H9 (cell line): ENCODE data around the gene TPM2. TPM values are rescaled to one million over a fixed set of nuclear protein-coding genes. Genes with fewer than 3 reads are reported as not detected.

ENCODE experiments used
- DNase-seq: peaks from one replicate; pipeline ENCODE4 v3.0.0-alpha.2; 2017
- H2AFZ ChIP-seq: one replicate; pipeline ENCODE4 v1.6.1; 2013; ENCODE audit warnings: mild to moderate bottlenecking, low read length, control low read depth, moderate library complexity
- H2AK5ac ChIP-seq: 2 replicates; pipeline ENCODE4 v1.6.1; 2013; ENCODE audit warnings: low read length, control low read depth, mixed read lengths; ENCODE audit not compliant: insufficient read length
- H2BK120ac ChIP-seq: one replicate; pipeline ENCODE4 v1.6.1; 2013; ENCODE audit warnings: low read depth, mild to moderate bottlenecking, low read length, control low read depth, inconsistent platforms; ENCODE audit not compliant: poor library complexity, severe bottlenecking
- H2BK12ac ChIP-seq: 2 replicates; pipeline ENCODE4 v1.6.1; 2013; ENCODE audit warnings: low read length, control low read depth, mixed read lengths, low read depth; ENCODE audit not compliant: insufficient read length
- H2BK15ac ChIP-seq: 2 replicates; pipeline ENCODE4 v1.6.1; 2013; ENCODE audit warnings: low read depth, low read length, control low read depth
- H2BK20ac ChIP-seq: one replicate; pipeline ENCODE4 v1.6.1; 2013; ENCODE audit warnings: low read depth, mild to moderate bottlenecking, low read length, control low read depth, inconsistent platforms; ENCODE audit not compliant: poor library complexity, severe bottlenecking
- H2BK5ac ChIP-seq: 2 replicates; pipeline ENCODE4 v1.6.1; 2013; ENCODE audit warnings: low read length, control low read depth, mixed read lengths; ENCODE audit not compliant: insufficient read length
- H3K14ac ChIP-seq: 2 replicates; pipeline ENCODE4 v1.6.1; 2013; ENCODE audit warnings: low read length, control low read depth; ENCODE audit not compliant: insufficient read depth
- H3K18ac ChIP-seq: 2 replicates; pipeline ENCODE4 v1.6.1; 2013; ENCODE audit warnings: low read depth, mild to moderate bottlenecking, mixed read lengths, low read length, control low read depth; ENCODE audit not compliant: insufficient read length
- H3K23ac ChIP-seq: 2 replicates; pipeline ENCODE4 v1.6.1; 2013; ENCODE audit warnings: low read length, control low read depth, mixed read lengths, low read depth; ENCODE audit not compliant: insufficient read length
- H3K23me2 ChIP-seq: 2 replicates; pipeline ENCODE4 v1.6.1; 2013; ENCODE audit warnings: low read depth, mild to moderate bottlenecking, mixed read lengths, low read length, control low read depth; ENCODE audit not compliant: insufficient read length, poor library complexity, severe bottlenecking
- H3K27ac ChIP-seq: 2 replicates; pipeline ENCODE4 v1.5.1; 2013; ENCODE audit warnings: low read length, control low read depth, mixed read lengths, low read depth; ENCODE audit not compliant: insufficient read length
- H3K27me3 ChIP-seq: 2 replicates; pipeline ENCODE4 v1.6.1; 2013; ENCODE audit warnings: low read length, control low read depth, inconsistent platforms; ENCODE audit not compliant: insufficient read depth
- H3K4ac ChIP-seq: 2 replicates; pipeline ENCODE4 v1.6.1; 2013; ENCODE audit warnings: low read depth, mild to moderate bottlenecking, control low read depth, inconsistent platforms, low read length, moderate library complexity
- H3K4me1 ChIP-seq: 2 replicates; pipeline ENCODE4 v1.6.1; 2013; ENCODE audit warnings: low read length, control low read depth, inconsistent platforms; ENCODE audit not compliant: insufficient read depth
- H3K4me2 ChIP-seq: 2 replicates; pipeline ENCODE4 v1.6.1; 2013; ENCODE audit warnings: low read length, control low read depth, mixed read lengths; ENCODE audit not compliant: insufficient read length, insufficient read depth
- H3K56ac ChIP-seq: 2 replicates; pipeline ENCODE4 v1.6.1; 2013; ENCODE audit warnings: low read depth, mild to moderate bottlenecking, mixed read lengths, low read length, control low read depth; ENCODE audit not compliant: insufficient read length
- H3K79me1 ChIP-seq: 2 replicates; pipeline ENCODE4 v1.6.1; 2013; ENCODE audit warnings: low read depth, mild to moderate bottlenecking, moderate library complexity, low read length, control low read depth, inconsistent platforms; ENCODE audit not compliant: insufficient read depth, poor library complexity, severe bottlenecking
- H3K79me2 ChIP-seq: 2 replicates; pipeline ENCODE4 v1.6.1; 2013; ENCODE audit warnings: low read length, control low read depth, inconsistent platforms; ENCODE audit not compliant: insufficient read depth
- H3K9ac ChIP-seq: 2 replicates; pipeline ENCODE4 v1.6.1; 2013; ENCODE audit warnings: low read length, control low read depth, mixed read lengths; ENCODE audit not compliant: insufficient read length; ENCODE audit errors: extremely low read depth
- H3K9me3 ChIP-seq: one replicate; pipeline ENCODE4 v1.6.1; 2013; ENCODE audit warnings: low read depth, low read length, inconsistent platforms; ENCODE audit not compliant: control insufficient read depth
- H3T11ph ChIP-seq: one replicate; pipeline ENCODE4 v1.6.1; 2013; ENCODE audit warnings: mild to moderate bottlenecking, low read length, control low read depth, inconsistent platforms
- H4K20me1 ChIP-seq: one replicate; pipeline ENCODE4 v1.6.1; 2013; ENCODE audit not compliant: control insufficient read depth, insufficient read length, insufficient read depth
- H4K5ac ChIP-seq: 2 replicates; pipeline ENCODE4 v1.6.1; 2013; ENCODE audit warnings: low read depth, mild to moderate bottlenecking, mixed read lengths, low read length, control low read depth; ENCODE audit not compliant: insufficient read length
- H4K8ac ChIP-seq: replicated peaks from 2 replicates; pipeline ENCODE4 v1.6.1; 2013; ENCODE audit warnings: low read length, control low read depth, mixed read lengths, low read depth; ENCODE audit not compliant: insufficient read length
- H4K91ac ChIP-seq: 2 replicates; pipeline ENCODE4 v1.6.1; 2013; ENCODE audit warnings: low read depth, mild to moderate bottlenecking, moderate library complexity, mixed read lengths, low read length, control low read depth; ENCODE audit not compliant: insufficient read length
- H3K27ac Mint-ChIP-seq, 3 experiments: 2 replicates in 2 of 3; 3 replicates in 1 of 3; pipeline ENCODE4 v1.8.0; 2020 to 2021; ENCODE audit warnings: mixed read lengths in 3 of 3, mild to moderate bottlenecking in 1 of 3, moderate library complexity in 1 of 3
- H3K27me3 Mint-ChIP-seq: 2 replicates; pipeline ENCODE4 v1.8.0; 2021; ENCODE audit warnings: low read depth, mild to moderate bottlenecking, moderate library complexity, mixed read lengths
- H3K36me3 Mint-ChIP-seq, 3 experiments: 2 replicates in 2 of 3; 3 replicates in 1 of 3; pipeline ENCODE4 v1.8.0; 2020 to 2021; ENCODE audit warnings: low read depth in 3 of 3, mixed read lengths in 3 of 3; ENCODE audit not compliant: insufficient read depth in 1 of 3
- H3K4me1 Mint-ChIP-seq, 2 experiments: 2 replicates each; pipeline ENCODE4 v1.8.0; 2020; ENCODE audit warnings: mixed read lengths in 2 of 2
- H3K4me3 Mint-ChIP-seq, 2 experiments: 2 replicates in 1 of 2; 3 replicates in 1 of 2; pipeline ENCODE4 v1.8.0; 2020 to 2021; ENCODE audit warnings: mild to moderate bottlenecking in 2 of 2, mixed read lengths in 2 of 2, moderate library complexity in 1 of 2
- H3K9me3 Mint-ChIP-seq, 2 experiments: 2 replicates in 1 of 2; 3 replicates in 1 of 2; pipeline ENCODE4 v1.8.0; 2020; ENCODE audit warnings: mild to moderate bottlenecking in 2 of 2, mixed read lengths in 2 of 2, moderate library complexity in 1 of 2
- WGBS: extraction: QIAGEN DNeasy Blood & Tissue Kit; methylation state at CpG from one replicate; pipeline ENCODE4 v1.1.7; 2013; ENCODE audit warnings: missing lambda C conversion rate, low lambda C conversion rate, mixed read lengths; ENCODE audit not compliant: insufficient read length; ENCODE audit errors: extremely low coverage; 5-methylcytosine and 5-hydroxymethylcytosine counted together
- total RNA-seq: library from RNA; stranded (reverse); gene quantifications from 2 replicates; pipeline ENCODE4 v1.2.1, GENCODE V29; 2021
- TF ChIP-seq, protein P1 (sequence below): fragments of 200-600 bp; sonication (generic); conservative IDR thresholded peaks from 3 replicates; pipeline ENCODE4 v1.8.0; 2021; ENCODE audit warnings: antibody characterized with exemption, mild to moderate bottlenecking

The TPM2 gene
- total RNA-seq, 1 experiment from 2014 or later = 225 TPM

DNA sequence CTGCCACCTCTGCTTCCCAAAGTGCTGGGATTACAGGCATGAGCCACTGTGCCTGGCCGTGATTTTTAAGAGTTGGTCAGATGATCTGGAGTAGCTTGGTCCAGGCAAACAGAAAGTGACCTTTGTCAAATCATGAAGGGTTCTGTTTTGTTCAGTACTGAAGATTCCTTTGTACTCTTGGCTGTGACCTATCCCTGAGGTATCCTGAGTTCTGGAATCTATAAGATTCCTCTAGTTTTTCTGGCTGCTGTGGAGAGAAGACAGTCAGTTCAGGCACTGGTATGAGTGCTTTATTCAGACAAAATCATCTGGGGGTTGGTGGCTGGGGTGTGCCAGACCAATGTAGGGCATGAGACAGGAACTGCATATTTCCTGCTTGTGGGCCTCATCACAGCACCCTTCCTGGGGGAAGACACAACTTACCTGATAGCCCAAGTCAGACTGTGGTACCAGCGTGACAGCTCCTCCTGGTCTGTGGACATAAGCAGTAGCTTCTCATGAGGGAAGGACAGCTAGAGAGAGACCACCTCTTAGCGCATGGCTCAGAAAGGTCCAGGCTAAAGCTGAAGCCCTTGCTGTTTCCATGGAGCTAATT is 27.9 kb downstream of the TPM2 start:
- Mint-ChIP-seq H3K27ac (peak overlapping the region in 1 of 3 experiments; percentile 40; a peak in 2 of 7 replicates), H3K36me3 (peaks cover 28 to 40% (median 37%) of the 10 kb centered on the region in 3 experiments), H3K27me3 (peaks cover 18% of the 10 kb centered on the region), H3K4me1 (peaks cover 33 to 43% of the 10 kb centered on the region in 2 experiments), H3K4me3 (no peak overlapping the region), H3K9me3 (peaks cover 2 to 3% of the 10 kb centered on the region in 2 experiments; a peak in 3 of 5 replicates)
- no peaks in the 10 kb centered on the region for H3K79me2 ChIP-seq
- no peak overlapping the region for H3K23ac ChIP-seq
- no peak overlapping the region for H4K8ac ChIP-seq
- no peak overlapping the region for H2BK5ac ChIP-seq
- H2BK12ac ChIP-seq = no peak overlapping the region
- H3T11ph ChIP-seq = no peak overlapping the region
- no peak overlapping the region for H3K4ac ChIP-seq
- H2AK5ac ChIP-seq = no peak overlapping the region
- no peak overlapping the region for H2BK15ac ChIP-seq
- no peak overlapping the region for H2BK20ac ChIP-seq
- DNase-seq = no peak
- H3K14ac ChIP-seq = no peak overlapping the region
- H4K5ac ChIP-seq = no peak overlapping the region
- no peak overlapping the region for H3K18ac ChIP-seq
- TF ChIP-seq, protein P1, sequence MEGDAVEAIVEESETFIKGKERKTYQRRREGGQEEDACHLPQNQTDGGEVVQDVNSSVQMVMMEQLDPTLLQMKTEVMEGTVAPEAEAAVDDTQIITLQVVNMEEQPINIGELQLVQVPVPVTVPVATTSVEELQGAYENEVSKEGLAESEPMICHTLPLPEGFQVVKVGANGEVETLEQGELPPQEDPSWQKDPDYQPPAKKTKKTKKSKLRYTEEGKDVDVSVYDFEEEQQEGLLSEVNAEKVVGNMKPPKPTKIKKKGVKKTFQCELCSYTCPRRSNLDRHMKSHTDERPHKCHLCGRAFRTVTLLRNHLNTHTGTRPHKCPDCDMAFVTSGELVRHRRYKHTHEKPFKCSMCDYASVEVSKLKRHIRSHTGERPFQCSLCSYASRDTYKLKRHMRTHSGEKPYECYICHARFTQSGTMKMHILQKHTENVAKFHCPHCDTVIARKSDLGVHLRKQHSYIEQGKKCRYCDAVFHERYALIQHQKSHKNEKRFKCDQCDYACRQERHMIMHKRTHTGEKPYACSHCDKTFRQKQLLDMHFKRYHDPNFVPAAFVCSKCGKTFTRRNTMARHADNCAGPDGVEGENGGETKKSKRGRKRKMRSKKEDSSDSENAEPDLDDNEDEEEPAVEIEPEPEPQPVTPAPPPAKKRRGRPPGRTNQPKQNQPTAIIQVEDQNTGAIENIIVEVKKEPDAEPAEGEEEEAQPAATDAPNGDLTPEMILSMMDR = no peak
- H3K9me3 ChIP-seq = no peaks in the 10 kb centered on the region
- peaks cover 19% of the 10 kb centered on the region for H3K23me2 ChIP-seq
- H4K20me1 ChIP-seq = no peaks in the 10 kb centered on the region
- H3K4me1 ChIP-seq = peaks cover 3% of the 10 kb centered on the region; the same call in 1 of the 2 replicates
- no peak overlapping the region for H3K27ac ChIP-seq
- no peaks in the 10 kb centered on the region for H3K79me1 ChIP-seq
- WGBS = no CpG with 5 or more reads among the region's 3 CpGs
- no peak overlapping the region for H2AFZ ChIP-seq
- no peaks in the 10 kb centered on the region for H3K27me3 ChIP-seq
- H3K4me2 ChIP-seq = no peak overlapping the region
- H3K9ac ChIP-seq = no peak overlapping the region
- no peak overlapping the region for H2BK120ac ChIP-seq
- no peak overlapping the region for H3K56ac ChIP-seq
- no peak overlapping the region for H4K91ac ChIP-seq
